RWPE2 (cell line): ENCODE results near the gene MRPL52.

Source experiments
- ATAC-seq: fragments of 200-7000 bp; cut with Tn5 transposase; 3 replicates; pipeline ENCODE4 v1.9.1; 2021; ENCODE audit warnings: low read depth
- DNase-seq: peaks from one replicate; pipeline ENCODE4 v3.0.0-alpha.2; 2020; ENCODE audit warnings: low spot score
- H3K27ac ChIP-seq: fragments of 450-650 bp; 2 replicates; pipeline ENCODE4 v1.5.1; 2017; ENCODE audit warnings: mild to moderate bottlenecking; ENCODE audit not compliant: poor library complexity, severe bottlenecking
- H3K27me3 ChIP-seq: fragments of 250-450 bp; sonication (Bioruptor Pico); 2 replicates; pipeline ENCODE4 v1.5.1; 2021; ENCODE audit warnings: mild to moderate bottlenecking, moderate library complexity; ENCODE audit not compliant: insufficient read depth, poor library complexity, severe bottlenecking
- H3K36me3 ChIP-seq: fragments of 250-450 bp; sonication (Bioruptor Pico); 2 replicates; pipeline ENCODE4 v1.5.1; 2020; ENCODE audit warnings: low read depth, mild to moderate bottlenecking, moderate library complexity
- H3K4me1 ChIP-seq: fragments of 250-450 bp; sonication (Bioruptor Pico); 2 replicates; pipeline ENCODE4 v1.5.1; 2021; ENCODE audit warnings: mild to moderate bottlenecking, moderate library complexity; ENCODE audit not compliant: insufficient read depth, poor library complexity, severe bottlenecking
- H3K4me3 ChIP-seq: fragments of 250-450 bp; sonication (Bioruptor Pico); 2 replicates; pipeline ENCODE4 v1.5.1; 2021; ENCODE audit warnings: mild to moderate bottlenecking, moderate library complexity; ENCODE audit not compliant: severe bottlenecking
- H3K9me3 ChIP-seq: fragments of 250-450 bp; sonication (Bioruptor Pico); 2 replicates; pipeline ENCODE4 v1.5.1; 2021; ENCODE audit warnings: mild to moderate bottlenecking, moderate library complexity; ENCODE audit not compliant: severe bottlenecking
- TF ChIP-seq, protein P1 (sequence below): fragments of 450-650 bp; IDR thresholded peaks from one replicate; pipeline ENCODE4 v1.5.1; 2017; ENCODE audit warnings: mild to moderate bottlenecking, moderate library complexity; ENCODE audit not compliant: poor library complexity, severe bottlenecking

MRPL52 gene

DNA sequence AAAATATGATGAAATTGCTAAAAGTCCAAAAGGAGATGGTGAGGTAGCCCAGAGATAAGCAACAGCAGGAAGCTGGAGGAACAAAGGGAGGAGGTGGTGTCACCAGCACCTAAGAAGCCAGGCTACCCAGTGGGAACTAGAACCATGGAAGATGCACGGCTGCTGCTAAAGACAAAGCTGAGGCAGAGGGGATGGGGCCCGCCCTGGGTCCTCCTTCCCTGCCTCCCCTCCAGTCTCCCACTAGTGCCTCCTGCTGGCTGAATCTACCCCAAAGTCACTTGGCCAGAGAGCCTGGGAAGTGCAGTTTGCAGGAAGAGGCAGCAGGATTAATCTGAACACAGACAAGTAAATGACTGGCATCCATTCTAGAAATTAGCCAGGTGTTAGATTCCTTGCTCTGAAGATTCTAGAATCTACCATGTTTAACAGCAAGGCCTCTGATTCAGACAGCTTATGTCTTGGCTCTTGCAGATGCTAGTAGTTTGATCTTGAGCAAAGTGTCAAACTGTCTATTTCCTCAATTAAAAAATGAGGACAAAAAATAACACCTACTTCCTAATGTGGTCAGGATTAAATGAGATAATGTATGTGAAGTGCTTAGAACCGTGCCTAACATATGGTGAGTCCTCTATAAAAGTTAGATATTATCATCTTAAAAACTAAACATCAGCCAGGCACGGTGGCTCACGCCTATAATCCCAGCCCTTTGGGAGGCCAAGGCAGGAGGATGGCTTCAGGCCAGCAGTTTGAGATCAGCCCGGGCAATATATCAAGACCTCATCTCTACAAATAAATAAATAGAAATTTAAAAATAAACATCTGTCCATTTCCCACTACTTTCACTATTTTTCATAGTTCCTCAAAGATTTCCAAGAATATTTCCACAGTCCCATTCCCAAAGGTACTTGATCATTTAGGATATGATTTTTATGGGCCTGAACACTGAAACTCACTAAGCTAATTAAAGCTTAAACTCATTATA is 36.0 kb downstream of the MRPL52 start:
- DNase-seq (peak; percentile 24), ATAC-seq (no peak)
- Histone ChIP-seq H3K36me3 (no peaks in the 10 kb centered on the region), H3K9me3 (no peaks in the 10 kb centered on the region), H3K27me3 (no peaks in the 10 kb centered on the region), H3K4me3 (no peak overlapping the region), H3K4me1 (peaks cover 6% of the 10 kb centered on the region), H3K27ac (no peak overlapping the region)
- TF ChIP-seq, protein P1, sequence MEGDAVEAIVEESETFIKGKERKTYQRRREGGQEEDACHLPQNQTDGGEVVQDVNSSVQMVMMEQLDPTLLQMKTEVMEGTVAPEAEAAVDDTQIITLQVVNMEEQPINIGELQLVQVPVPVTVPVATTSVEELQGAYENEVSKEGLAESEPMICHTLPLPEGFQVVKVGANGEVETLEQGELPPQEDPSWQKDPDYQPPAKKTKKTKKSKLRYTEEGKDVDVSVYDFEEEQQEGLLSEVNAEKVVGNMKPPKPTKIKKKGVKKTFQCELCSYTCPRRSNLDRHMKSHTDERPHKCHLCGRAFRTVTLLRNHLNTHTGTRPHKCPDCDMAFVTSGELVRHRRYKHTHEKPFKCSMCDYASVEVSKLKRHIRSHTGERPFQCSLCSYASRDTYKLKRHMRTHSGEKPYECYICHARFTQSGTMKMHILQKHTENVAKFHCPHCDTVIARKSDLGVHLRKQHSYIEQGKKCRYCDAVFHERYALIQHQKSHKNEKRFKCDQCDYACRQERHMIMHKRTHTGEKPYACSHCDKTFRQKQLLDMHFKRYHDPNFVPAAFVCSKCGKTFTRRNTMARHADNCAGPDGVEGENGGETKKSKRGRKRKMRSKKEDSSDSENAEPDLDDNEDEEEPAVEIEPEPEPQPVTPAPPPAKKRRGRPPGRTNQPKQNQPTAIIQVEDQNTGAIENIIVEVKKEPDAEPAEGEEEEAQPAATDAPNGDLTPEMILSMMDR, result peak; percentile 20

DNA sequence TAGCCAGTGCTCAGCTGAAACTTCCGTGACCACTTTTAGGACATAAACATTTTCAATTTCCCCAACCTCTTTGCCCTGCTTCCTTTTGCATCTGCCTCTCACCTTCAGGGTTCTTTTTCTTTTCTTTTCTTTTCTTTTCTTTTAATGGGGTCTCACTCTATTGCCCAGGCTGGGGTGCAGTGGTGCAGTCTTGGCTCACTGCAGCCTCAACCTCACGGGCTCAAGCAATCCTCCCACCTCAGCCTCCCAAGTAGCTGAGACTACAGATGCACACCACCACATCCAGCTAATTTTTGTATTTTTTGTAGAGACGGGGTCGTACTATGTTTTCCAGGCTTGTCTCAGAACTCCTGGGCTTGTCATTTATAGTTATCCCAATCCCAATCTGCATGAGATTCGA is 37.2 kb downstream of the MRPL52 start:
- H3K4me3 ChIP-seq, result no peak overlapping the region
- DNase-seq (no peak), ATAC-seq (no peak)
- H3K27me3 ChIP-seq, result no peaks in the 10 kb centered on the region
- no peak overlapping the region for H3K27ac ChIP-seq
- peaks cover 9% of the 10 kb centered on the region for H3K4me1 ChIP-seq
- H3K9me3 ChIP-seq, result no peaks in the 10 kb centered on the region
- H3K36me3 ChIP-seq, result no peaks in the 10 kb centered on the region
- TF ChIP-seq, protein P1, result no peak

DNA sequence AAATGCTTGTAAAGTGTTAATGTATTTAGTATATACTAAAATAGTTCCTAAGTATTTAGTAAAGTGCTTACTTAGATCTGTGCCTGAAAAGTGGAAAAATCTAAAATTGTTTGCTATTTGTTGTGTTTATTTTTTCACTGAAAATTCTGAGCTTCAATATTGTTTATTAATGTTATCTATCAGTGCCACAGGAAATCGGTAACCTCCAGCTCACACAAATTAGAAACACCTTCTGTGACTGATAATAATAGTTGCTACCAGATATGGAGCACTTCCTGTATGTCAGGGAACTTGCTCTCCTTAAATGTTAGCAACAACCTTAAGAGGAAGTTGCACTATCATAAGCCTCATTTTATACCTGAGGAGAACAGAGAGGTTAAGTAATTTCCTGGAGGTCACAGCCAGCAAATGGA is 41.1 kb downstream of the MRPL52 start:
- no peaks in the 10 kb centered on the region for H3K9me3 ChIP-seq
- ATAC-seq (no peak), DNase-seq (no peak)
- H3K27me3 ChIP-seq, result no peaks in the 10 kb centered on the region
- peaks cover 28% of the 10 kb centered on the region for H3K36me3 ChIP-seq
- TF ChIP-seq, protein P1, result no peak
- H3K4me3 ChIP-seq, result peak overlapping the region; percentile 69
- peaks cover 9% of the 10 kb centered on the region for H3K4me1 ChIP-seq
- H3K27ac ChIP-seq, result peak overlapping the region; percentile 91

DNA sequence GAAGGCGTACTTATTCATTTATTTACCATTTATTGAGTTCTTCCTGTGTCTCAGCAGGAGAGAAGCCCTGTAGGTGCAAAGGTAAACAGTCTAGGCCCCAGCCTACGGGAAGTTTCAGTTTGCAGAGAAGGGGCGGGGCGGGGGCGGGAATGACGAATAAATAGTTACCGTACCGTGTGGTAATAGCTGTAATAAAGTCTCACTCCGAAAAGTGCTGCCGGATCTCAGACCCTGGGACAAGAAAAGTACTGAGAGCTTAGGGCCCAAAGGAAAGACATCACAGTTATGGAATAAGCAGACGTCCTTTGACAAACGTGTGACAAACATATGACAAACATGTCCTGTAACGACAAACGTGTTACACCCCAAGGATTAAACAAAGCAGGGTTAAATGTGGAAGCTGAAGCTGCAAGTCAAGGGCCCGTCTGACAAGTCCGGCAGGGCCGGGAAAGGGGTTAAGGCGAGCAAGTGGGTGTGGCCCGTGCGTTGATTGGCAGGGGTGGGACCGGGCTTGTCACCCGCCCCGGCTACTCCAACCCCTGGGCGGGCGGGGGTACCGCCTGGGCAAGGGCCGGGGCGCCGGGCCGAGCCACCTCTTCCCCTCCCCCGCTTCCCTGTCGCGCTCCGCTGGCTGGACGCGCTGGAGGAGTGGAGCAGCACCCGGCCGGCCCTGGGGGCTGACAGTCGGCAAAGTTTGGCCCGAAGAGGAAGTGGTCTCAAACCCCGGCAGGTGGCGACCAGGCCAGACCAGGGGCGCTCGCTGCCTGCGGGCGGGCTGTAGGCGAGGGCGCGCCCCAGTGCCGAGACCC is 41.7 kb downstream of the MRPL52 start, which contains the start of gene LRP10:
Gene LRP10 (plus strand): TSS at position 517 of the 809 bp plus-strand sequence. CDS start 564 bp downstream, outside the sequence.
- peak; percentile 82 for ATAC-seq
- TF ChIP-seq, protein P1, result no peak
- H3K4me3 ChIP-seq, result peak within 1 kb of the TSS; percentile 69

More for the DNA sequence above, 41.7 kb downstream of the MRPL52 start, which contains the start of gene LRP10:
- H3K36me3 ChIP-seq, result peaks cover 34% of the 10 kb centered on the region
- peak within 1 kb of the TSS; percentile 91 for H3K27ac ChIP-seq
- no peaks in the 10 kb centered on the region for H3K9me3 ChIP-seq
- peak; percentile 96 for DNase-seq
- no peaks in the 10 kb centered on the region for H3K27me3 ChIP-seq
- H3K4me1 ChIP-seq, result peaks cover 9% of the 10 kb centered on the region
